Upper lobe of right lung (tissue), 1 donor: ENCODE data around the gene LRRC18. TPM values are rescaled to one million over a fixed set of nuclear protein-coding genes. Genes with fewer than 3 reads are reported as not detected.

Source experiments
- ATAC-seq: fragments of 200-7000 bp; cut with Tn5 transposase; one replicate; pipeline ENCODE4 v1.9.1; 2020; ENCODE audit warnings: mild to moderate bottlenecking, moderate library complexity
- DNase-seq: peaks from one replicate; pipeline ENCODE4 v3.0.0-alpha.2; 2020
- H3K27ac ChIP-seq: fragments of 200-600 bp; one replicate; pipeline ENCODE4 v1.8.0; 2022
- H3K27me3 ChIP-seq: fragments of 200-600 bp; one replicate; pipeline ENCODE4 v1.8.0; 2022; ENCODE audit warnings: mild to moderate bottlenecking
- H3K36me3 ChIP-seq: fragments of 200-600 bp; one replicate; pipeline ENCODE4 v1.8.0; 2022
- H3K4me1 ChIP-seq: fragments of 200-600 bp; one replicate; pipeline ENCODE4 v1.8.0; 2022
- H3K4me3 ChIP-seq: fragments of 200-600 bp; one replicate; pipeline ENCODE4 v1.8.0; 2022; ENCODE audit warnings: mild to moderate bottlenecking
- H3K9me3 ChIP-seq: fragments of 200-600 bp; one replicate; pipeline ENCODE4 v1.8.0; 2022
- intact Hi-C: fragments of 100-400 bp; cut with DNase I; formaldehyde crosslinking; loops from one replicate; pipeline ENCODE4 v1.11.0; 2022
- total RNA-seq: library from RNA; stranded (reverse); fragmentation: NEBNext Ultra II Directional; extraction: Animal tissue kit (Norgen Biotek cat#: 25700); gene quantifications from one replicate; pipeline ENCODE4 v1.2.1, GENCODE V29; 2021
- TF ChIP-seq, protein P1 (sequence below): fragments of 200-600 bp; IDR thresholded peaks from one replicate; pipeline ENCODE4 v1.8.0; 2022; ENCODE audit warnings: antibody characterized with exemption
- donor health status: DM: no; HTN: yes; CAD: no; lungs with severe emphysema.

The LRRC18 gene
- total RNA-seq, 1 donor from 2014 or later, result 0.96 TPM

DNA sequence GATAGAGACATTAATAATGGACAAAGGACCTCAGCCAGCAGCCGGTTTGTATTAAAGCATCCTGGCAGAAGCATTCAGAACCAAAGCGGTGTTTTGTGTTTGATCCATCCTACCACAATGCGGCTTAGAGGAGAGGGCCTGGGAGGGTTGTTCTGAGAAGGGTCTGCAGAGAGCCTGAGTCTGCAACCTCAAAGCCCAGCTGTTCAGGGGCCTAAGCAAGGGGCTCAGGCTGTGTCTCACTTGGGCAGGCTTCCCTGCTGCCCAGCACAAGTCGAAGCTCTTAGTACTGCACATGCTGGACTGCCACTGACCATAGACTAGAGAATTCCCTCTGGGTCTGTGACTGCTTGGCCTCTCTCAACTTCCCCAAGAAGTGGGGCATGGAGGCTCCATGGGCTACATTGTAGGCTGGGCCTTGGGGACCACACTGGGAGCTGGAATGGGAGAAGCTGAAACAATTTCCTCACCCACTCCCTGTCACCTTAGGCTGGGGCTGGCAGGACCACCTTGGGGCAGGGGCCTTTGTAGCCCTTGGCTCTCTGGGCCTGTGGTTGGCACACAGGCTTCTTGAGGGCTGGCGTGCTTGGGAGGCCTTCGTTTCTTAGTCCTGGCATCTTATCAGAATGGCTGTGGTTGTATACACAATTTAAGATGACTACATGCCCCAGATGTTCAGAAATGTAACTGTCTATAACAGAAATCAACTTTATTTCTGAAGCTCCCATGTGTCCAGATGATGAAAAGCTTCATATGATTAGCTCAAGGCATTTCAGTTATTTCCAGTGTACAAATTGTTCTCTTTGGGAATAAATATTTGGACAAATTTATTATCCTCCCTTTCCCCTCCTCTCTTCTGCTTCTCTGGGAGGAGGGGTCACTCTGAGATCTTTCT, 44.5 kb downstream of the LRRC18 start:
- TF ChIP-seq, protein P1, sequence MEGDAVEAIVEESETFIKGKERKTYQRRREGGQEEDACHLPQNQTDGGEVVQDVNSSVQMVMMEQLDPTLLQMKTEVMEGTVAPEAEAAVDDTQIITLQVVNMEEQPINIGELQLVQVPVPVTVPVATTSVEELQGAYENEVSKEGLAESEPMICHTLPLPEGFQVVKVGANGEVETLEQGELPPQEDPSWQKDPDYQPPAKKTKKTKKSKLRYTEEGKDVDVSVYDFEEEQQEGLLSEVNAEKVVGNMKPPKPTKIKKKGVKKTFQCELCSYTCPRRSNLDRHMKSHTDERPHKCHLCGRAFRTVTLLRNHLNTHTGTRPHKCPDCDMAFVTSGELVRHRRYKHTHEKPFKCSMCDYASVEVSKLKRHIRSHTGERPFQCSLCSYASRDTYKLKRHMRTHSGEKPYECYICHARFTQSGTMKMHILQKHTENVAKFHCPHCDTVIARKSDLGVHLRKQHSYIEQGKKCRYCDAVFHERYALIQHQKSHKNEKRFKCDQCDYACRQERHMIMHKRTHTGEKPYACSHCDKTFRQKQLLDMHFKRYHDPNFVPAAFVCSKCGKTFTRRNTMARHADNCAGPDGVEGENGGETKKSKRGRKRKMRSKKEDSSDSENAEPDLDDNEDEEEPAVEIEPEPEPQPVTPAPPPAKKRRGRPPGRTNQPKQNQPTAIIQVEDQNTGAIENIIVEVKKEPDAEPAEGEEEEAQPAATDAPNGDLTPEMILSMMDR, result no peak
- Histone ChIP-seq H3K27me3 (no peaks in the 10 kb centered on the region), H3K36me3 (no peaks in the 10 kb centered on the region), H3K4me1 (peaks cover 18% of the 10 kb centered on the region), H3K9me3 (no peaks in the 10 kb centered on the region), H3K27ac (peak overlapping the region; percentile 43), H3K4me3 (no peak overlapping the region)
- intact Hi-C loops, result no loop called here
- DNase-seq (no peak), ATAC-seq (no peak)

DNA sequence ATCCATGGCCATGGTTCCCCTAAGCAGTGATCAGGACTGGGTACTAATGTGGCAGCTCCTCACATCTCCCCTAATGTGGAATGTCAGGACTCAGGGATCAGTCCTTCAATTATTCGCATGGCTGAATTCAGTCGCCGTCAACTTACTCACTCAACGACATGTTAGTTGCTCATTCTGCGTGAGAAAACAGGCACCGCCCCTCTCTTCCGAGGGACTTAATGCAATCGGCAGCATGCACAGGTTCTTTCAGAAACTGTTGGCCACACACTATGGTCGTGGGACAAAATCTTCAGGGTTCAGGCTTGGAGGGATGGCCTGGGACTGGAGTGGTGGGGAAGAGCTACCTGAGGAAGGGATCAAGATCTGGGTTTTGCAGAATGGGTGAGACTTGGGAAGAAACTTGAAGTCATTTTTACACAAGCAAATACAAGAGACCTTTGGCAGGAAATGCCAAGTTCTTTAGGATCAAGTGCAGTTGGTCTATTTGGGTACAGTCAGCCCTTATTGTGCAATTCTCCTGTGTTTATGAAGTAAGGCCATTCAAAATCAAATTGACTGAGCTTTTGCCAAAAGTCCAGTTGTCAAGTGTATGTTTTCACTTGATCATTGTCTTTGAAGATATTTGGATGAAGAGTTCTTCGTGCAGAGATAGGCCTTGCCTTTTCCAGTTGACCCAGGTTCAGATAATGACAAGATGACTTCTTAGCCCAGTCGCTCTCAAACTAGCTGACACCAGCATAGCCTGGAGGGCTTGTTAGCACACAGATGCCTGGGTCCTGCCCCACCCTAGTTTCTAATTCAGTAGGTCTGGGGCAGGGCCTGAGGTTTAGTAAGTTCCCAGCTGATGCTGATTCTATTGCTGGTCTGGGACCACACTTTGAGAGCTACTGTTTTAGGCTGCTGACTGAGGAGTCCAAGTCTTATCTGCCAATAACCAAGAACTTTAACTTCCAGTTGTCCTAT, 48.5 kb downstream of the LRRC18 start:
- no peak for DNase-seq

DNA sequence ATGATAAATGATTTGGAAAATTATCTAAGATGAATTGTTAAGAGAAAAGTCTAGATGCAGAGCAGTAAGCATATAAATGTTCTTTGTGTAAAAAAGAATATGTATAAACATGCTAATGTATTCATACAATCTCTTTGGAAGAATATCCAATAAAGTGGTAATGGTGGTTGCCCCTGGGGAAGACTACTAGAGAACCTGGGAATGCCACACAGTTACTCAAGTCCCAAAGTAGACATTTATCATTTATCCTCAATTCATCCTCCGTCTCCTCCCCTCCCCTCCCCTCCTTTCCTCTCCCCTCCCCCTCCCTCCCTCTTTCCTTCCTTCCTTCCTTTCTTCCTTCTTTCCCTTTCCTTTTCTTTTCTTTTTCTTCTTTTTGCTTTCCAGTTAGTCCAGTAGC, 51.7 kb downstream of the LRRC18 start:
- Histone ChIP-seq H3K27me3 (no peaks in the 10 kb centered on the region), H3K4me3 (no peak overlapping the region), H3K36me3 (no peaks in the 10 kb centered on the region), H3K4me1 (peaks cover 15% of the 10 kb centered on the region), H3K27ac (no peak overlapping the region), H3K9me3 (no peaks in the 10 kb centered on the region)
- DNase-seq (no peak), ATAC-seq (no peak)
- intact Hi-C loops, result no loop called here
- TF ChIP-seq, protein P1, result no peak

More for the DNA sequence above, 48.5 kb downstream of the LRRC18 start:
- Histone ChIP-seq H3K36me3 (no peaks in the 10 kb centered on the region), H3K27me3 (no peaks in the 10 kb centered on the region), H3K27ac (no peak overlapping the region), H3K9me3 (no peaks in the 10 kb centered on the region), H3K4me3 (no peak overlapping the region), H3K4me1 (peaks cover 18% of the 10 kb centered on the region)
- intact Hi-C loops, result no loop called here
- TF ChIP-seq, protein P1, result no peak
- peak; percentile 64 for ATAC-seq

DNA sequence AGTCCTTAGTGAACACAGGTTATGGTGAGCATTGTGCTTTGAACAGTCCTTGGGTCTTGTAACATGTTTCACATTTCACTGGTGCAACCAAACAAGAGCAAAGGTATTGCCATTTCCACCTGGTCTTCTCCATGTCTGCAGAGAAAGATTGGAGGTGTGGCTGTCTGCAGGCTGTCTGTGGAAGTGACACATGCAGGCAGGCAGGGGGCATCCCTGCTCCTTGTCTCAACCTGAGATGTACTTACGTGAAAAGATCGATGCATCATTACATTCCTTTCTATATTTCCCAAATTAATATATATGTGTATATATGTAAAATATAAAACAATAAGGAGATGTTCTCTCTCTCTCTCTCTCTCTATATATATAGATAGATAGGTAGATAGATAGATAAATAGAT, 54.3 kb downstream of the LRRC18 start:
- no peaks in the 10 kb centered on the region for H3K36me3 ChIP-seq
- no peaks in the 10 kb centered on the region for H3K4me1 ChIP-seq
- TF ChIP-seq, protein P1, result peak; percentile 46
- no peaks in the 10 kb centered on the region for H3K27me3 ChIP-seq
- DNase-seq, result no peak
- H3K4me3 ChIP-seq, result no peak overlapping the region
- no peaks in the 10 kb centered on the region for H3K9me3 ChIP-seq
- no peak overlapping the region for H3K27ac ChIP-seq
- no peak for ATAC-seq
- intact Hi-C loops, result no loop called here

GRCh38 chr10:48884179-48885045, 55.2 kb downstream of the LRRC18 start:
- H3K27me3 ChIP-seq, result no peaks in the 10 kb centered on the region
- no peak overlapping the region for H3K27ac ChIP-seq
- no peaks in the 10 kb centered on the region for H3K9me3 ChIP-seq
- H3K4me3 ChIP-seq, result no peak overlapping the region
- no peaks in the 10 kb centered on the region for H3K36me3 ChIP-seq
- DNase-seq (no peak), ATAC-seq (no peak)
- H3K4me1 ChIP-seq, result no peaks in the 10 kb centered on the region
- TF ChIP-seq, protein P1, result no peak
- intact Hi-C loops, result no loop called here
